ENCODE results near the gene ZNF398.

ZNF398 gene

GRCh38 chr7:149109969-149110368, 37.3 kb upstream of the ZNF398 start:
- H3K36me3 ChIP-seq (ENCODE audit: insufficient read depth, insufficient read length, low read length): peaks cover 2% of the 10 kb centered on the region
- H3K9ac ChIP-seq (ENCODE audit: insufficient read length, low read depth): no peak overlapping the region
- no peak for TF ChIP-seq ZNF274 (IDR thresholded peaks at IDR 0.05; ENCODE audit: low read depth, low read length)
- no peak for TF ChIP-seq YY1 (IDR thresholded peaks at IDR 0.05; ENCODE audit: insufficient read depth, insufficient read length)
- TF ChIP-seq SUZ12 (IDR thresholded peaks at IDR 0.05; ENCODE audit: extremely low read depth, insufficient read depth, insufficient read length): no peak
- H3K4me3 ChIP-seq (ENCODE audit: insufficient read length, low read depth): no peak overlapping the region
- no peaks in the 10 kb centered on the region for H3K27me3 ChIP-seq (ENCODE audit: insufficient read depth, insufficient read length)
- no peaks in the 10 kb centered on the region for H3K9me3 ChIP-seq (ENCODE audit: insufficient read depth, low read length)
- H3K4me1 ChIP-seq (ENCODE audit: insufficient read depth, insufficient read length): no peaks in the 10 kb centered on the region
- no peak for DNase-seq (ENCODE audit: low read depth, low spot score)

- peaks cover 3% of the 10 kb centered on the region; the same call in 1 of the 2 replicates for H3K9me3 ChIP-seq (ENCODE audit: insufficient read depth, low read length)
- DNase-seq (ENCODE audit: low read depth, low spot score): no peak
- no peaks in the 10 kb centered on the region for H3K27me3 ChIP-seq (ENCODE audit: insufficient read depth, insufficient read length)
- peaks cover 2% of the 10 kb centered on the region for H3K36me3 ChIP-seq (ENCODE audit: insufficient read depth, insufficient read length, low read length)
- H3K9ac ChIP-seq (ENCODE audit: insufficient read length, low read depth): peak overlapping the region; percentile 98
- no peak for TF ChIP-seq YY1 (IDR thresholded peaks at IDR 0.05; ENCODE audit: insufficient read depth, insufficient read length)
- TF ChIP-seq SUZ12 (IDR thresholded peaks at IDR 0.05; ENCODE audit: extremely low read depth, insufficient read depth, insufficient read length): no peak
- TF ChIP-seq ZNF274 (IDR thresholded peaks at IDR 0.05; ENCODE audit: low read depth, low read length): no peak
- H3K4me3 ChIP-seq (ENCODE audit: insufficient read length, low read depth): peak overlapping the region; percentile 94
- no peaks in the 10 kb centered on the region for H3K4me1 ChIP-seq (ENCODE audit: insufficient read depth, insufficient read length)
These were observed 21.9 kb upstream of the ZNF398 start for GRCh38 chr7:149125189-149125862.

GRCh38 chr7:149125863-149126661, 21.2 kb upstream of the ZNF398 start, which contains the start of gene ZNF425:
Gene ZNF425, minus strand, starts transcription at chr7:149126324. Its CDS starts 111 bp downstream, at chr7:149126213.
- peaks cover 10% of the 10 kb centered on the region; the same call in 1 of the 2 replicates for H3K9me3 ChIP-seq (ENCODE audit: insufficient read depth, low read length)
- TF ChIP-seq ZNF274 (IDR thresholded peaks at IDR 0.05; ENCODE audit: low read depth, low read length) (no peak), YY1 (IDR thresholded peaks at IDR 0.05; ENCODE audit: insufficient read depth, insufficient read length) (no peak), SUZ12 (IDR thresholded peaks at IDR 0.05; ENCODE audit: extremely low read depth, insufficient read depth, insufficient read length) (no peak)
- H3K4me3 ChIP-seq (ENCODE audit: insufficient read length, low read depth): peak within 1 kb of the TSS; percentile 94
- H3K36me3 ChIP-seq (ENCODE audit: insufficient read depth, insufficient read length, low read length): peaks cover 8% of the 10 kb centered on the region
- DNase-seq (ENCODE audit: low read depth, low spot score): peak; percentile 90
- H3K9ac ChIP-seq (ENCODE audit: insufficient read length, low read depth): peak within 1 kb of the TSS; percentile 98
- H3K27me3 ChIP-seq (ENCODE audit: insufficient read depth, insufficient read length): no peaks in the 10 kb centered on the region
- no peaks in the 10 kb centered on the region for H3K4me1 ChIP-seq (ENCODE audit: insufficient read depth, insufficient read length)

GRCh38 chr7:149126662-149127266, 20.5 kb upstream of the ZNF398 start:
- no peaks in the 10 kb centered on the region for H3K4me1 ChIP-seq (ENCODE audit: insufficient read depth, insufficient read length)
- peak overlapping the region; percentile 94 for H3K4me3 ChIP-seq (ENCODE audit: insufficient read length, low read depth)
- H3K36me3 ChIP-seq (ENCODE audit: insufficient read depth, insufficient read length, low read length): peaks cover 8% of the 10 kb centered on the region
- peak overlapping the region; percentile 98 for H3K9ac ChIP-seq (ENCODE audit: insufficient read length, low read depth)
- TF ChIP-seq YY1 (IDR thresholded peaks at IDR 0.05; ENCODE audit: insufficient read depth, insufficient read length) (no peak), ZNF274 (IDR thresholded peaks at IDR 0.05; ENCODE audit: low read depth, low read length) (no peak), SUZ12 (IDR thresholded peaks at IDR 0.05; ENCODE audit: extremely low read depth, insufficient read depth, insufficient read length) (no peak)
- peaks cover 15% of the 10 kb centered on the region; the same call in 1 of the 2 replicates for H3K9me3 ChIP-seq (ENCODE audit: insufficient read depth, low read length)
- no peaks in the 10 kb centered on the region for H3K27me3 ChIP-seq (ENCODE audit: insufficient read depth, insufficient read length)
- no peak for DNase-seq (ENCODE audit: low read depth, low spot score)

GRCh38 chr7:149130572-149131198, 16.6 kb upstream of the ZNF398 start:
- H3K9ac ChIP-seq (ENCODE audit: insufficient read length, low read depth): no peak overlapping the region
- H3K9me3 ChIP-seq (ENCODE audit: insufficient read depth, low read length): peaks cover 15% of the 10 kb centered on the region; the same call in 1 of the 2 replicates
- H3K27me3 ChIP-seq (ENCODE audit: insufficient read depth, insufficient read length): no peaks in the 10 kb centered on the region
- TF ChIP-seq YY1 (IDR thresholded peaks at IDR 0.05; ENCODE audit: insufficient read depth, insufficient read length) (no peak), SUZ12 (IDR thresholded peaks at IDR 0.05; ENCODE audit: extremely low read depth, insufficient read depth, insufficient read length) (no peak), ZNF274 (IDR thresholded peaks at IDR 0.05; ENCODE audit: low read depth, low read length) (no peak)
- no peak for DNase-seq (ENCODE audit: low read depth, low spot score)
- no peak overlapping the region for H3K4me3 ChIP-seq (ENCODE audit: insufficient read length, low read depth)
- peaks cover 8% of the 10 kb centered on the region for H3K36me3 ChIP-seq (ENCODE audit: insufficient read depth, insufficient read length, low read length)
- no peaks in the 10 kb centered on the region for H3K4me1 ChIP-seq (ENCODE audit: insufficient read depth, insufficient read length)

GRCh38 chr7:149133028-149133710, 14.1 kb upstream of the ZNF398 start:
- no peak for TF ChIP-seq YY1 (IDR thresholded peaks at IDR 0.05; ENCODE audit: insufficient read depth, insufficient read length)
- no peak for TF ChIP-seq SUZ12 (IDR thresholded peaks at IDR 0.05; ENCODE audit: extremely low read depth, insufficient read depth, insufficient read length)
- no peak for TF ChIP-seq ZNF274 (IDR thresholded peaks at IDR 0.05; ENCODE audit: low read depth, low read length)
- H3K36me3 ChIP-seq (ENCODE audit: insufficient read depth, insufficient read length, low read length): peaks cover 8% of the 10 kb centered on the region

More at GRCh38 chr7:149133028-149133710, 14.1 kb upstream of the ZNF398 start:
- Histone ChIP-seq H3K9ac (ENCODE audit: insufficient read length, low read depth) (no peak overlapping the region), H3K9me3 (ENCODE audit: insufficient read depth, low read length) (peaks cover 15% of the 10 kb centered on the region; the same call in 1 of the 2 replicates), H3K27me3 (ENCODE audit: insufficient read depth, insufficient read length) (no peaks in the 10 kb centered on the region), H3K4me3 (ENCODE audit: insufficient read length, low read depth) (no peak overlapping the region), H3K4me1 (ENCODE audit: insufficient read depth, insufficient read length) (no peaks in the 10 kb centered on the region)
- no peak for DNase-seq (ENCODE audit: low read depth, low spot score)
